GM19455 (cell line): ENCODE results near the gene ANK3.

Experiments used
- ATAC-seq: cut with Tn5 transposase; IDR thresholded peaks from one replicate; pipeline ENCODE4 v1.9.1; 2021; ENCODE audit not compliant: unreplicated experiment

Gene ANK3

DNA sequence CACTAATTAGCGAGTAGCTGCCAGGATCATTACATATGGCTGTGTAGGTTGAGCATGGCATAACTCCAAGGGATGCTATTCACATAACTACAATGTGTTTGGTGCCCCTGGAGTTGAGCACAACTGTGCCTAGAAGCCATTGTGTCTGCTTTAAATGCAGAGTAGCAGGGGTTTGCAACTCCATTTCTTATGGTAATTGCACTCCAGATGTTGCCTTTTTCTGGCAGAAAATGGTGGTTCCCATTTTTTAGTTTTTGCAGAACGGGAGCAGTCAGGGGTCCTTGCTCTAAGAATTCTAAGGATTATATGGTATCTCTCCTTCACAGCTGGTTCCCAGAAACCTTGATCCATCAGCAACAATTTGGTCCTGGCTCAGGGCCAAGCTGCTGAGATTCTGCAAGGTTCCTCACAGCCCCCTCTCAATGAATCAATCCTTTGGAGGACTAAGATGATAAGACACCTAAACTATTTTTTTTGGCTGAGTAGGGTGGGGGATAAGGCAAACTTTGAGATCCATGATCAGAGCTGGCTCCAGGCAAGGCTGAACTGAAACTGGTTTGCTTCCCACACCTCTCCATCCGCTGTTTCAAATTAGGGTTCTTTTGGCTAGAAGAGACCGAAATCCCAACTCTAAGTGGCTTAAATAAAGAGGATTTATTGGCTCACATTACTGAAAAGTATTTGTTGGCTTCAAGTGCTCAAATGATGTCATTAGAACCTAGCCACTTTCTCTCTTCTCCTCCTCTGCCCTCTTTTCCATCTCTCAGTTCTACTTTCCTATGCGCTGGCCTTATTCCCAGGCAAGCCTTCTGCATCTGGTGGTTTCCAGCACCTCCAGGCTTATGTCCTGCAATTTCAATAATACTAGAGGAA lies 385.8 kb downstream of the ANK3 start:
- ATAC-seq: no peak

DNA sequence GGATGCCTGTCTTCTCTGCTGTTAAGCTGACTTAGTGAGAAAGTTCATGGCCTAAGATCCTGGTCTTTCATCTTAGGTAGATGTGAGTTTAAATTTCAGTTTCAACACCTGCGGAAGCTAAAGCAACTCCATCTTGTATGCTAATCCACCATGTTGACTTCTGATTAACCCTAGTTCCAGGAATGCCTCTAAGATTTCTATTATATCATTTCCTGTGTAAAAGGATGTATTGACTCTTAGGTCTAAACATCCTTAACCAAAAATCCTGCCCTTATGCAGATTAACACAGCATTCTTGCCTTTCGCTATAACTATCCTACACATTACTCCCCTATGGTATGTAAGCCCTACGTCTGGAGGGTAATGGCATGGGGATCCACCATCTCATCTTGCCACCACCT lies 388.9 kb downstream of the ANK3 start:
- no peak for ATAC-seq

DNA sequence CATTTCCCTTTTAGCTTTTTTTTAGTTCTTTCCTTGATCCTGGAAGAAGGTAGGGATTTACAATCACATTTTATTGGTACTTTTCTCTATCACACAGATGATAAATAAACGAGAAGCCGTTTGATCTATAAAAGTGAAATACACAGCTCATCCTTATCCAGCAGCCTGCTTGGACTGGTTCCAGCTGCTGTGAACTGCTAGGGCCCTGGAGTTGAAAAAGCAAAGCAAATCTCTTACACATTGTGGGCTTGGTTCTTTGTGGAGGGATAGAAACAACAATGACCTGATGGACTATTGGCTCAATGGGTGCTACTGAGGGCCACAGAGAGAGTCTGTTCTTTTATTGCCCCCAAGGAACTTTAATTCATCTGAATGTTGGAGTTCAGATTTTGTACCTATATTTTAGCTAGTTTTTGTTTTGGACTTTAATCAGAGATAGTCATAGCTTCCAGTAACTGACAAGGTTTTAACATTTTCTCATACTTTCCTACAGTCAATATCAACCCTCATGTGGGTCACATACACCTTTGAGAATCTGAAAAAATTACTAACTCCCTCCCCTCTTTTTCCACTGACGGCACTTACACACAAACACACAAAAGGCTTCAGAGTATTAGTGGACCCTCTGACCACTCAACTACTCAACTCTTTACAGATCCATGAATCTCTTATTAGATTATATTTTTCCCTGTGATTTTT lies 391.7 kb downstream of the ANK3 start:
- no peak for ATAC-seq

DNA sequence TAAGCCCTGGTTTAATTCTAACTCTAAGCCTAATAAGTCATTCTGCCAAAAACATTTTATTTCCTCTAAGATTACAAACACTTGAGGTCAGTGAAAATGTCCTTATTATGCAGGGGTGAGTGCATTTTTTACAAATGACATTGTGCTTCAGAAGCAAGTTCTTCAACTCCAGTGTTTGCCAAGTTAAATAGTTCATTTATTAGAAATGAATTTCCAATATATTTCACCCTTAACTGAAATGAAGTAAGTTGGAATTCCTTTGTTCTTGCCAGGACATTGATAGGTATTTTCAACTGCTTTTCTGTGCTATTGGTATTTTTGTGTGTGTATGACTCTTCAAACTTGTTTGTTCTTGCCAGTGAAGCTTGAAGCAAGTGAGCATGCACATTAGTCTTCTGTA lies 393.8 kb downstream of the ANK3 start:
- ATAC-seq: no peak

DNA sequence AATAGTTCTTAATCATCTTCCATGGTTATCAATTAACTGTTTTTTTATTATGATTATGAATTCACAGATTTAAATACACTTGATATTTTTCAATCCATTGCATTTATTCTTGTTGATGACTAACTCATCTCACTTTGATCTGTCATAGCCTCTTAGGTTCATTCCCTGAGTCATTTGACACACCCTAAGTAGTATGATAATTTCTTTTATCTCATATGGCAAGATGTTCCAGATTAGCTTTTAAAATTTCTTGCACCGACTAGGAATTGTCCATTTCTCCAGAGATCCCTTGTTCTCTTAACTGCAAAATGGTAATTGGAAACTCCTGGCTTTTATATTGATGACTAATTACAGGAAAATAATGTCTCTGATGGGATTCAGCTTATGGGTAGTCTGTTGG lies 395.7 kb downstream of the ANK3 start:
- no peak for ATAC-seq

DNA sequence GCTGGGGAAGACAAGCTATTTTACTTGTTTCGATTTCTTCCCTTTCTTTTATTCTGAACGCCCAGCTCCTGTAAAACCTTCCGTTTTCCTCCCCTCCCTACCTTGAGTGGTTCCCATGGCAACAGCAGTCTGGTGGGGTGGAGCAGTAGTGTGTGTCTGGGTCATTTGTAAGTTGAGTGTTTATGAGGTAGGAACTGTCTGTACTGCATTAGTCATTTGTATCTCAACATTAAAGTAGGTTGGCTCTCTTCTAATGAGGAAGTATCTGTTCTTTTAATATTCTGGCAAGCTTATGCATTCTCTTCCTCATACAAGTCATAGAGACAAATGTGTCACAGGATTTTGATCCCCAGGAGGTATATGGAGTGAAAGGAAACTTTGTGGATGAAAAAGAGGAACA lies 398.0 kb downstream of the ANK3 start:
- ATAC-seq: no peak

GRCh38 chr10:59991117-59991516 lies 398.6 kb downstream of the ANK3 start:
- no peak for ATAC-seq

- no peak for ATAC-seq
Measured at GRCh38 chr10:59985639-59986038, 404.0 kb downstream of the ANK3 start.

DNA sequence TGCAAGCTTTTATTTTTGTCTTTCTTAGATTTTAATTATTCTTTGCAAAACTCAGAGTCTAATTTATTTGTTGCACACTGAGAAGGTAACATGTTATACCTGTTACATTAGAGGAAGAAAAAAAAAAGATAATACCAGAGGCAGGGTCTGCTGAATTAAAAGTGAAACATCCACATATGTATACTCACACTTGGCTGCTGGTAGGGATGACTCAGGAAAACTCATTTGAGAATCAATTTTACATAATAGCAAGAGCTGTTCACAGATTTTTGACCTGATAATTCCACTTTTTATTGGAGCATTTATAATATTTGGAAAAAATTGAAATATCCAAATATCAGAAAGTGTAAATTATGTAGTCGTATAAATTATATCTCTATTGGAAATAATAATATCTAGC lies 405.3 kb downstream of the ANK3 start:
- ATAC-seq: no peak

GRCh38 chr10:59980356-59980755 lies 409.3 kb downstream of the ANK3 start:
- no peak for ATAC-seq

DNA sequence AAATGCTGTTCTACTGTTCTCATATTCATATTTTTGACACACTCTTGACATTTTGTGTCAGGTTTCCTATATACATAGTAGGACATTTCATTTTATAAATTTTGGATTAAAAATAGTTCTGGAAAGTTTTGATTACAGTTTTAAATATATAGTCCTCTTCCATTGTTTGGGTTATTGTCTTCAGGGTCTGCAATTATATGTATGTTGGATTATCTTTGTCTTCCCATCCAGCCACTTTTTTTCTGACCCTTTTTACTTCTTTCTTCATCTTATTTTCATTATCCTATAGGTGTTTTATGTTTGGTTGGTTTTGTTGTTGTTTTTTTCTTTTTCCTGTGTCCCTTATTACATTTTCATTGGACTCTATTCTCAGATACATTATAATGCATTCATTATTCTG lies 412.2 kb downstream of the ANK3 start:
- no peak for ATAC-seq

GRCh38 chr10:59976909-59977308 lies 412.8 kb downstream of the ANK3 start:
- ATAC-seq: no peak
